Activated T-cell treated with anti-CD3 and anti-CD28 coated beads, Interleukin-2, amount 50 U/mL, for 24 hours (primary cell): ENCODE data around the gene GPC6.

Experiments used
- DNase-seq: peaks from one replicate; pipeline ENCODE4 v3.0.0-alpha.2; 2020
- H3K27ac Mint-ChIP-seq: 2 replicates; pipeline ENCODE4 v1.8.0; 2020; ENCODE audit warnings: mild to moderate bottlenecking, mixed read lengths
- H3K27me3 Mint-ChIP-seq: 2 replicates; pipeline ENCODE4 v1.8.0; 2020; ENCODE audit warnings: mixed read lengths
- H3K36me3 Mint-ChIP-seq: 2 replicates; pipeline ENCODE4 v1.8.0; 2020; ENCODE audit warnings: low read depth, mixed read lengths
- H3K4me1 Mint-ChIP-seq: 2 replicates; pipeline ENCODE4 v1.8.0; 2020; ENCODE audit warnings: low read depth, mixed read lengths
- H3K4me3 Mint-ChIP-seq: 2 replicates; pipeline ENCODE4 v1.8.0; 2020; ENCODE audit warnings: mild to moderate bottlenecking, moderate library complexity, mixed read lengths
- H3K9me3 Mint-ChIP-seq: 2 replicates; pipeline ENCODE4 v1.8.0; 2020; ENCODE audit warnings: mixed read lengths

Gene GPC6

DNA sequence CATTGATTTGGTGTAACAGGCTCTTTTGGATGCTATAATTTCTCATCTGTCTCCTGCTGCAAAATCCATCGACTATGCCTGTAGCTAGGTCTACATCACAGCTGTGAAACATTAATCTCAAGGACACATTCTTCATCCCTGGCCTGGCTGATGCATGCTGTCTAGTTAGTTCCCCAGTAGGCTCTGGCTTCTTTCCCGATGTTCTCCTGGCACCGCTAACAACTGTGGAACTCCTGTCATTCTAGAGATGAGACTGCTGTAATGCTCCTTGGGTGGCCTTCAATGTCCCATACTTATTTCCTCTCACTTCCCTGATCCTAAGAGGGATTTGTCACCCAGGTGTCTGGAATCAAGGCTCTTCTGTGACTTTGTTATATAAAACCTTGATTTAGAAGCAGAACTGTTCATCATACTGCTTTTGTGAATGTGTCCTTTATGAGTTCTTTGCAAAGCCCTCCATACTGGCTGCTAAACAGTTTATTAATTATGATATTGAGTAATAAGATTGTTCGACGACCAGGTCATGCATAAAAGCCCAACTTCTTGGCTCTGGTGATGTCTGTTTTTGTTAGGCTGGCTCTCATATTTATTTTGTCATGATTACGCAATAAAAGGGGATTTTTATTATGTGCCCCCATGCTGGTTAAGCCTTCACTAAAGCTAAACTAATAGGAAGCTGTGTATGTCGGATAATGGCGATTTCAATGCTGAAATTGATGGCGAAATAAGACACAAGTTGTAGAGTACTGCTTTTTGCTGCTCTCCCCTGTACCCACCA is 1025.4 kb downstream of the GPC6 start:
- Mint-ChIP-seq H3K9me3 (no peaks in the 10 kb centered on the region), H3K36me3 (no peaks in the 10 kb centered on the region), H3K27me3 (no peaks in the 10 kb centered on the region), H3K4me1 (peaks cover 26% of the 10 kb centered on the region), H3K27ac (no peak overlapping the region), H3K4me3 (no peak overlapping the region)
- no peak for DNase-seq

DNA sequence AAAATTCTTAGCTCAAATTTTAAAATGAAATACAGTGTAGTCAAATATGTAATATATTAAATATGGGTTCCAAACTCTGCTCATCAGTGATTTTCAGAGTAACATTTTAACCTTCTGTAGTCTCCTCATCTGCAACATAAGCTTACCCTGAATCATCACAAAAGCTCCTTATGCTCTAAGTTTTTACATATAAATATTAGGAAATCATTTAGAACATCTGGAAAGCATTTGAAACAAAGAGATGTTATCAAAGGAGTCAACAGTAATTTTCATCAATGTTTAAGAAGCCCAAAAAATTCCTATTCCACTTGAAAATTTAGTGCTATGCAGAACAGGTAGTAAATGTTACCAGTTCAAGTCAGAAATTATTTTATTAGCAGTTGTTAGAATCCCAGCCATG is 1028.1 kb downstream of the GPC6 start:
- H3K27ac Mint-ChIP-seq, result no peak overlapping the region
- no peaks in the 10 kb centered on the region for H3K27me3 Mint-ChIP-seq
- peaks cover 11% of the 10 kb centered on the region for H3K4me1 Mint-ChIP-seq
- H3K4me3 Mint-ChIP-seq, result no peak overlapping the region
- no peak for DNase-seq
- H3K9me3 Mint-ChIP-seq, result no peaks in the 10 kb centered on the region
- no peaks in the 10 kb centered on the region for H3K36me3 Mint-ChIP-seq

DNA sequence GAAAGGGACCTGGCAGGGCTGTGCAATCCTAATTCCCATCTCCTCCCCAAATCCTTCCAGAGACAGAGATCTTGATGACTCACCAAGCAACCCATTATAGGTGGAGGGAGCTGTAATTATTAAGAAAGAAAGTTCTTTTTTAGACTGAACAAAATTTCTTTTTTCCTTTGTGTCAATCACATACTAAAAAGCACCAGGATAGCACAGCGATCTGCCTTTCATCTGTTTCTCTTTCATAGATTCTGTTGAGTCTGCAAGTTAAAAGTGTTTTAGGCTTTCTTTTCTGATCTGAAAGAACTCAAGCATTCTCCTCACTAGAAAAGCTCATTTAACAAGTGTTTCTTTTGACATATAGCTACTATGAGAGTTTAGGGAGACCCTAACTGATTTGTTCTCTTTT is 1030.1 kb downstream of the GPC6 start:
- H3K4me3 Mint-ChIP-seq, result no peak overlapping the region
- H3K27me3 Mint-ChIP-seq, result no peaks in the 10 kb centered on the region

GRCh38 chr13:94259984-94260383 is 1033.4 kb downstream of the GPC6 start:
- H3K27ac Mint-ChIP-seq, result no peak overlapping the region
- no peaks in the 10 kb centered on the region for H3K27me3 Mint-ChIP-seq
- H3K4me3 Mint-ChIP-seq, result no peak overlapping the region
- DNase-seq, result no peak
- no peaks in the 10 kb centered on the region for H3K36me3 Mint-ChIP-seq
- H3K9me3 Mint-ChIP-seq, result no peaks in the 10 kb centered on the region
- H3K4me1 Mint-ChIP-seq, result peaks cover 8% of the 10 kb centered on the region

More for the DNA sequence above, 1030.1 kb downstream of the GPC6 start:
- no peak overlapping the region for H3K27ac Mint-ChIP-seq
- DNase-seq, result no peak
- peaks cover 11% of the 10 kb centered on the region for H3K4me1 Mint-ChIP-seq
- H3K9me3 Mint-ChIP-seq, result no peaks in the 10 kb centered on the region
- H3K36me3 Mint-ChIP-seq, result no peaks in the 10 kb centered on the region

DNA sequence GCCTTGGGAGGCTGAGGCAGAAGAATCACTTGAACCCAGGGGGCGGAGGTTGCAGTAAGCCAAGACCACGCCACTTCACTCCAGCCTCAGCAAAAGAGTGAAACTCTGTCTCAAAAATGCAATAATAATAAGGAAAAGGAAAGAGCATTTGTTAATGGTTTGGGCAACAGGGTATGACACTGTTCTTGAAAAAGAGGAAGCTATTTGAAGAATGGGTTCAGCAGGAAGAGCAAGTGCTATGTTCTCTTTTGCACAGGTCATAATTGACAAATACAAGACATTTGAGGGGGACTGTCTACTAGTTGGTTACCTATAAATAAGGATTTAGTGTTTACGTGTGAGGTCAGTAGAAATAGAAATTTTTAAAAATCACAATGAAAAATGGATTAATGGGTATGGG is 1034.6 kb downstream of the GPC6 start:
- H3K27me3 Mint-ChIP-seq, result no peaks in the 10 kb centered on the region
- no peaks in the 10 kb centered on the region for H3K9me3 Mint-ChIP-seq
- peaks cover 8% of the 10 kb centered on the region for H3K4me1 Mint-ChIP-seq
- no peak overlapping the region for H3K27ac Mint-ChIP-seq
- DNase-seq, result no peak
- H3K36me3 Mint-ChIP-seq, result no peaks in the 10 kb centered on the region
- H3K4me3 Mint-ChIP-seq, result no peak overlapping the region

DNA sequence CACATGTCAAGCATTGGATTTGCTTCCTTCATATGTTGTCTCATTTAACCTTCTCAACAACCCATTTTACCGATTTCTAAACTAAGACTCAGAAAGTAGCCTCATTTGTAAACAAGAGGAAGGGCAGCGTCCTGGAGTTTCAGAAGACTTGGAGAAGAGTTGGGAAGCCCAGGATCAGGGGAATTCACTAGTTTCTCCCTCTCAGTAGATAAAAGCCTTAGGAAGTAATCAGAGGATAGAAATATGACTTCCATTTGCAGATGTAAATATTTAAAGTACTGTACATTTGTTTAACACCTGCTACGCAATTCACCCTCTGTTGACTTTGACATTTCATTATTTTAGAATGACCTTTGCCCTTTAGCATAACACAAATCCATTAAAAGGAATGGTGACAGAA is 1036.4 kb downstream of the GPC6 start:
- Mint-ChIP-seq H3K4me1 (peaks cover 2% of the 10 kb centered on the region), H3K9me3 (no peaks in the 10 kb centered on the region), H3K4me3 (no peak overlapping the region), H3K36me3 (no peaks in the 10 kb centered on the region), H3K27ac (no peak overlapping the region), H3K27me3 (no peaks in the 10 kb centered on the region)
- DNase-seq, result no peak

GRCh38 chr13:94267581-94268366 is 1041.2 kb downstream of the GPC6 start:
- DNase-seq, result no peak
- H3K4me1 Mint-ChIP-seq, result no peaks in the 10 kb centered on the region
- peaks cover 2% of the 10 kb centered on the region for H3K9me3 Mint-ChIP-seq

DNA sequence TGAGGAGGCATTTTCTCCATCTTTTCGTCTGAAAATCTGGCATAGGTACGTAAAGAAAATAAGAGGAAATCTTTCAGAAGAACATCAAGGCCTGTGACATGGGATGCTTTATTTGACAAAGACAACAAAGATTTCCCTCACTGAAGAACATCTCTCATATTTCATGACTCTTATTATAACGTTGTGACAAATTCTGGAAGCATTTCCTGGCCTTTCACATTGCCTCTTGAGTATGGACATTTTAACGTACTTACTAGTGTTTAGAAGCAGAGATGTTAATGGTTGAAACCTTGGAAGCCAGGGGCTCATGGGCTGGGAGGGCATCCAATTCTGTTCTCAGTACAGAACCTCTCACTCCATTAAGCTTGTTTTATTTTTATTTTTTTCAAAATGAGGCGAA is 1042.1 kb downstream of the GPC6 start:
- Mint-ChIP-seq H3K27me3 (no peaks in the 10 kb centered on the region), H3K4me3 (no peak overlapping the region), H3K4me1 (no peaks in the 10 kb centered on the region), H3K36me3 (no peaks in the 10 kb centered on the region), H3K27ac (no peak overlapping the region), H3K9me3 (peaks cover 2% of the 10 kb centered on the region)
- DNase-seq, result no peak

More at GRCh38 chr13:94267581-94268366, 1041.2 kb downstream of the GPC6 start:
- Mint-ChIP-seq H3K27ac (no peak overlapping the region), H3K4me3 (no peak overlapping the region), H3K36me3 (no peaks in the 10 kb centered on the region), H3K27me3 (no peaks in the 10 kb centered on the region)

DNA sequence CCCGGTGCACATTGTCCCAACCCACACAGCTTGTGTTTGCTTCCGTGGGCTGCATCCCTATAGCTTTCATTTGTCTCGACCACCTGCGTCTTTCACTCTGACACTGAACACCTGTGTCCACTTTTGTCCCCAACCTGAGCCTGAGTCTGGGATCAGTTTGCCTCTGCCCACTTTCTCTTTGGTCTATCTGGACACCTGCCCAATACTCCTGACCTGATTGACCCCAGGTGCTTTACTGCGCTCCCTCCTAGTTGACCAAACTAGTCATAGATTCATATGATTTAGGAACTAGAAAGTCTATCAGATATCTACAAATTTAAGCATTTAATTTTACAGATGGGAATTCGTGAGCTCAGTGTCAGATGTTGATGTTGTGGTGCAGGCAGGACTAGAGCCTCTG is 1043.0 kb downstream of the GPC6 start:
- no peak overlapping the region for H3K27ac Mint-ChIP-seq
- no peak overlapping the region for H3K4me3 Mint-ChIP-seq
- H3K36me3 Mint-ChIP-seq, result no peaks in the 10 kb centered on the region
- no peak for DNase-seq
- peaks cover 2% of the 10 kb centered on the region for H3K9me3 Mint-ChIP-seq
- H3K27me3 Mint-ChIP-seq, result no peaks in the 10 kb centered on the region
- no peaks in the 10 kb centered on the region for H3K4me1 Mint-ChIP-seq

DNA sequence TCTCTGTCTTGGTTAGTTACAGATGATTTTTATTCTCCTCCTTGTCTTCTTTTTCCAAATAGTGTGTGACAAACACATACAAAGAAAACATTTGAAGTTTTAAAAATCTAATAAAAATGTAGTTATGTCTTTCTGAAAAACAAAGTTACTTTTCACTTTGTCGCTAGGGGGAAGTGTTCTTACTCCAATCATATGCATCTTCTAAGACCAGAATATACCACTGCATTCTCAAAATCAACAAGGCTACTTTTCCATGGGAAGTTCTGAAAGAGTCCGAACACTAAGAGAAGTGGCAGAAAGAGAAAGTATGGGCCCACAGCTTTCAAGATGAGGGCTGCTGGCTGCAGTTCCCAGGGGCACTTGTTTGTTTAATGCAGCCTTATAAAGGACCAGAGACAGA is 1043.9 kb downstream of the GPC6 start:
- Mint-ChIP-seq H3K9me3 (peaks cover 2% of the 10 kb centered on the region), H3K4me3 (no peak overlapping the region), H3K27me3 (no peaks in the 10 kb centered on the region), H3K27ac (no peak overlapping the region), H3K36me3 (no peaks in the 10 kb centered on the region), H3K4me1 (no peaks in the 10 kb centered on the region)
- no peak for DNase-seq

DNA sequence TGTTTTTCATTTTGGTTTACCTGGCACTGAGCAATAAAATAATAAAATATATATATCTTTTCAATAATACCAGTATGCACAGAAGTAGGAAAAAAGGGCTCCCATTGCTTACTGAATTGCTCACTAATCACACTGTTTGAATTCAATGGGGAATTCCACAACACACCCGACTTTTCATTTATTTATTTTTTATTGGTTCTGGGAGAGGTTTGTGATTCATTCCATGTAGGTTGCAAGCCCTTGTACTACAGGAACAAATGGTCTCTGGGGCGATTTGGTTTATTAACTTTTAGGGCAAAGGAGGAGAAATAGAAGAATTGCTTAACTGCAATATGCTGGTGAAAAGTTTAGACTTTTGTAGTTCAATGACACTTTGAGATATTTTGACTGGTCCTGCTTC is 1045.4 kb downstream of the GPC6 start:
- Mint-ChIP-seq H3K27ac (no peak overlapping the region), H3K36me3 (no peaks in the 10 kb centered on the region), H3K9me3 (peaks cover 5% of the 10 kb centered on the region), H3K4me3 (no peak overlapping the region), H3K27me3 (no peaks in the 10 kb centered on the region), H3K4me1 (no peaks in the 10 kb centered on the region)
- DNase-seq, result no peak

GRCh38 chr13:94280349-94280748 is 1053.7 kb downstream of the GPC6 start:
- DNase-seq, result no peak
- H3K9me3 Mint-ChIP-seq, result peaks cover 13% of the 10 kb centered on the region
- no peak overlapping the region for H3K27ac Mint-ChIP-seq
- H3K36me3 Mint-ChIP-seq, result no peaks in the 10 kb centered on the region
- peaks cover 13% of the 10 kb centered on the region for H3K27me3 Mint-ChIP-seq
- H3K4me3 Mint-ChIP-seq, result no peak overlapping the region
- no peaks in the 10 kb centered on the region for H3K4me1 Mint-ChIP-seq

GRCh38 chr13:94280845-94281244 is 1054.2 kb downstream of the GPC6 start:
- Mint-ChIP-seq H3K27me3 (peaks cover 13% of the 10 kb centered on the region), H3K4me1 (no peaks in the 10 kb centered on the region), H3K27ac (no peak overlapping the region), H3K4me3 (no peak overlapping the region), H3K9me3 (peaks cover 13% of the 10 kb centered on the region), H3K36me3 (no peaks in the 10 kb centered on the region)
- no peak for DNase-seq

GRCh38 chr13:94286581-94286980 is 1060.0 kb downstream of the GPC6 start:
- no peak for DNase-seq
- Mint-ChIP-seq H3K4me1 (no peaks in the 10 kb centered on the region), H3K27ac (no peak overlapping the region), H3K4me3 (no peak overlapping the region), H3K27me3 (peaks cover 4% of the 10 kb centered on the region), H3K9me3 (no peaks in the 10 kb centered on the region), H3K36me3 (no peaks in the 10 kb centered on the region)

DNA sequence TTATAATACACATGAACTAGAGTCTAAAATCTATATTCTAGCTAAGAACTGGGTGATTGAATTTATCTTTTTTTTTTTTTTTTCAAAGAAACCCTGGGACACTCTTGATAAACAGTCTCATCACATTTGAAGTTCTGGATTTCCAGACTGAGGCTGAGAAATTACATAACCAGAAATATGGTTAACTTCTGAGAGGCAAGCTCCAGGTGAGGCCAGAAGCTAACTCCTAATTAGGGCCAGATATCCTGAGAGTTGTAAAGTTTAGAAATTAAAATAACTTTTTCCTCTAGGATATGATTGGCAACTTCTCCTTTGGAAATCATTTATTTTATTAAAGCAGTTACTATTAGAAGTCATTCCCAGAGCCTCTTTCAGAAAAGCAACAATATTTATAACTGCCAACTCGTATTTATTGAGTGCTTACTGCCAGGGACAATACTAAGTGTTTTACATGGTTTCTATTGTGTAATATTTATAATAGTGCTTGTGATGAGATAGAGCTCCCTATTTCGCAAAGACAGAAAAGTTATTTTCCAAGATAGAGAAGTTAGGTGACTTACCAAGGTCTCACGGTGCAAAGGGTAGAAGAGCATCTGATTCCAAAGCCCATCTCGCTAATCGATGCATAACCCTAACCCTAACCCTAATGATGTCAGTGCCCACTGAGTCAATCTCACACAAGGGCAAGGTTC is 1065.2 kb downstream of the GPC6 start:
- no peak for DNase-seq
- Mint-ChIP-seq H3K36me3 (no peaks in the 10 kb centered on the region), H3K9me3 (no peaks in the 10 kb centered on the region), H3K4me3 (no peak overlapping the region), H3K27me3 (no peaks in the 10 kb centered on the region), H3K4me1 (peaks cover 9% of the 10 kb centered on the region), H3K27ac (no peak overlapping the region)
